Measurements from ENCODE around the gene MEIS1. TPM values are rescaled to one million over a fixed set of nuclear protein-coding genes. Genes with fewer than 3 reads are reported as not detected.

Gene MEIS1
- total and polyA plus RNA-seq, 2 of the 8 experiments (the other 6 are each of a cell fraction or from before 2014, with no cell fraction given), result 0.17 to 1.2 TPM

DNA sequence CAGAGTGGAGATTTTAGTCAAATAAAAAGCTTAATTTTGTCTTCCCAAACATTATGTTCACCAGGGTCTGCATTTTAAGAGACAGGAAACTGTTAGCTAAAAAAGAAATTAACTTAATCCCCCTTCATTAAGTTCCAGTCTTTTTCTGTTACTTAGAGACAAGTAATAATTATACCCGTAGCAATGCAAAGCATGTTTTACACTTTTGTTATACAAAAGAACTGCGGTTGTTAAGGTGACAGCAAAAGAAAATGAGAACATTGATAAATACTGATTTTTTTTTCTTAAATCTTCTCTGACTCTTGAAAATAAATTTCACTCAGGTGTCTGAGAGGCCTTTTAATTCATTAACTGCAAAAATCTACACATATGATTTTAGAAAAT, 101.4 kb downstream of the MEIS1 start (continued):
- TF ChIP-seq RBBP5 (IDR thresholded peaks at IDR 0.05; ENCODE audit: borderline replicate concordance, low read depth, low read length), result no peak

All from H1 (cell line).